H9 (cell line): ENCODE measurements around the gene IGF1. TPM values are rescaled to one million over a fixed set of nuclear protein-coding genes. Genes with fewer than 3 reads are reported as not detected.

Experiments
- DNase-seq: peaks from one replicate; pipeline ENCODE4 v3.0.0-alpha.2; 2017
- H2AFZ ChIP-seq: one replicate; pipeline ENCODE4 v1.6.1; 2013; ENCODE audit warnings: mild to moderate bottlenecking, low read length, control low read depth, moderate library complexity
- H2AK5ac ChIP-seq: 2 replicates; pipeline ENCODE4 v1.6.1; 2013; ENCODE audit warnings: low read length, control low read depth, mixed read lengths; ENCODE audit not compliant: insufficient read length
- H2BK120ac ChIP-seq: one replicate; pipeline ENCODE4 v1.6.1; 2013; ENCODE audit warnings: low read depth, mild to moderate bottlenecking, low read length, control low read depth, inconsistent platforms; ENCODE audit not compliant: poor library complexity, severe bottlenecking
- H2BK12ac ChIP-seq: 2 replicates; pipeline ENCODE4 v1.6.1; 2013; ENCODE audit warnings: low read length, control low read depth, mixed read lengths, low read depth; ENCODE audit not compliant: insufficient read length
- H2BK15ac ChIP-seq: 2 replicates; pipeline ENCODE4 v1.6.1; 2013; ENCODE audit warnings: low read depth, low read length, control low read depth
- H2BK20ac ChIP-seq: one replicate; pipeline ENCODE4 v1.6.1; 2013; ENCODE audit warnings: low read depth, mild to moderate bottlenecking, low read length, control low read depth, inconsistent platforms; ENCODE audit not compliant: poor library complexity, severe bottlenecking
- H2BK5ac ChIP-seq: 2 replicates; pipeline ENCODE4 v1.6.1; 2013; ENCODE audit warnings: low read length, control low read depth, mixed read lengths; ENCODE audit not compliant: insufficient read length
- H3K14ac ChIP-seq: 2 replicates; pipeline ENCODE4 v1.6.1; 2013; ENCODE audit warnings: low read length, control low read depth; ENCODE audit not compliant: insufficient read depth
- H3K18ac ChIP-seq: 2 replicates; pipeline ENCODE4 v1.6.1; 2013; ENCODE audit warnings: low read depth, mild to moderate bottlenecking, mixed read lengths, low read length, control low read depth; ENCODE audit not compliant: insufficient read length
- H3K23ac ChIP-seq: 2 replicates; pipeline ENCODE4 v1.6.1; 2013; ENCODE audit warnings: low read length, control low read depth, mixed read lengths, low read depth; ENCODE audit not compliant: insufficient read length
- H3K23me2 ChIP-seq: 2 replicates; pipeline ENCODE4 v1.6.1; 2013; ENCODE audit warnings: low read depth, mild to moderate bottlenecking, mixed read lengths, low read length, control low read depth; ENCODE audit not compliant: insufficient read length, poor library complexity, severe bottlenecking
- H3K27ac ChIP-seq: 2 replicates; pipeline ENCODE4 v1.5.1; 2013; ENCODE audit warnings: low read length, control low read depth, mixed read lengths, low read depth; ENCODE audit not compliant: insufficient read length
- H3K27me3 ChIP-seq: 2 replicates; pipeline ENCODE4 v1.6.1; 2013; ENCODE audit warnings: low read length, control low read depth, inconsistent platforms; ENCODE audit not compliant: insufficient read depth
- H3K4ac ChIP-seq: 2 replicates; pipeline ENCODE4 v1.6.1; 2013; ENCODE audit warnings: low read depth, mild to moderate bottlenecking, control low read depth, inconsistent platforms, low read length, moderate library complexity
- H3K4me1 ChIP-seq: 2 replicates; pipeline ENCODE4 v1.6.1; 2013; ENCODE audit warnings: low read length, control low read depth, inconsistent platforms; ENCODE audit not compliant: insufficient read depth
- H3K4me2 ChIP-seq: 2 replicates; pipeline ENCODE4 v1.6.1; 2013; ENCODE audit warnings: low read length, control low read depth, mixed read lengths; ENCODE audit not compliant: insufficient read length, insufficient read depth
- H3K56ac ChIP-seq: 2 replicates; pipeline ENCODE4 v1.6.1; 2013; ENCODE audit warnings: low read depth, mild to moderate bottlenecking, mixed read lengths, low read length, control low read depth; ENCODE audit not compliant: insufficient read length
- H3K79me1 ChIP-seq: 2 replicates; pipeline ENCODE4 v1.6.1; 2013; ENCODE audit warnings: low read depth, mild to moderate bottlenecking, moderate library complexity, low read length, control low read depth, inconsistent platforms; ENCODE audit not compliant: insufficient read depth, poor library complexity, severe bottlenecking
- H3K79me2 ChIP-seq: 2 replicates; pipeline ENCODE4 v1.6.1; 2013; ENCODE audit warnings: low read length, control low read depth, inconsistent platforms; ENCODE audit not compliant: insufficient read depth
- H3K9ac ChIP-seq: 2 replicates; pipeline ENCODE4 v1.6.1; 2013; ENCODE audit warnings: low read length, control low read depth, mixed read lengths; ENCODE audit not compliant: insufficient read length; ENCODE audit errors: extremely low read depth
- H3K9me3 ChIP-seq: one replicate; pipeline ENCODE4 v1.6.1; 2013; ENCODE audit warnings: low read depth, low read length, inconsistent platforms; ENCODE audit not compliant: control insufficient read depth
- H3T11ph ChIP-seq: one replicate; pipeline ENCODE4 v1.6.1; 2013; ENCODE audit warnings: mild to moderate bottlenecking, low read length, control low read depth, inconsistent platforms
- H4K20me1 ChIP-seq: one replicate; pipeline ENCODE4 v1.6.1; 2013; ENCODE audit not compliant: control insufficient read depth, insufficient read length, insufficient read depth
- H4K5ac ChIP-seq: 2 replicates; pipeline ENCODE4 v1.6.1; 2013; ENCODE audit warnings: low read depth, mild to moderate bottlenecking, mixed read lengths, low read length, control low read depth; ENCODE audit not compliant: insufficient read length
- H4K8ac ChIP-seq: replicated peaks from 2 replicates; pipeline ENCODE4 v1.6.1; 2013; ENCODE audit warnings: low read length, control low read depth, mixed read lengths, low read depth; ENCODE audit not compliant: insufficient read length
- H4K91ac ChIP-seq: 2 replicates; pipeline ENCODE4 v1.6.1; 2013; ENCODE audit warnings: low read depth, mild to moderate bottlenecking, moderate library complexity, mixed read lengths, low read length, control low read depth; ENCODE audit not compliant: insufficient read length
- H3K27ac Mint-ChIP-seq, 3 experiments: 2 replicates in 2 of 3; 3 replicates in 1 of 3; pipeline ENCODE4 v1.8.0; 2020 to 2021; ENCODE audit warnings: mixed read lengths in 3 of 3, mild to moderate bottlenecking in 1 of 3, moderate library complexity in 1 of 3
- H3K27me3 Mint-ChIP-seq: 2 replicates; pipeline ENCODE4 v1.8.0; 2021; ENCODE audit warnings: low read depth, mild to moderate bottlenecking, moderate library complexity, mixed read lengths
- H3K36me3 Mint-ChIP-seq, 3 experiments: 2 replicates in 2 of 3; 3 replicates in 1 of 3; pipeline ENCODE4 v1.8.0; 2020 to 2021; ENCODE audit warnings: low read depth in 3 of 3, mixed read lengths in 3 of 3; ENCODE audit not compliant: insufficient read depth in 1 of 3
- H3K4me1 Mint-ChIP-seq, 2 experiments: 2 replicates each; pipeline ENCODE4 v1.8.0; 2020; ENCODE audit warnings: mixed read lengths in 2 of 2
- H3K4me3 Mint-ChIP-seq, 2 experiments: 2 replicates in 1 of 2; 3 replicates in 1 of 2; pipeline ENCODE4 v1.8.0; 2020 to 2021; ENCODE audit warnings: mild to moderate bottlenecking in 2 of 2, mixed read lengths in 2 of 2, moderate library complexity in 1 of 2
- H3K9me3 Mint-ChIP-seq, 2 experiments: 2 replicates in 1 of 2; 3 replicates in 1 of 2; pipeline ENCODE4 v1.8.0; 2020; ENCODE audit warnings: mild to moderate bottlenecking in 2 of 2, mixed read lengths in 2 of 2, moderate library complexity in 1 of 2
- WGBS: extraction: QIAGEN DNeasy Blood & Tissue Kit; methylation state at CpG from one replicate; pipeline ENCODE4 v1.1.7; 2013; ENCODE audit warnings: missing lambda C conversion rate, low lambda C conversion rate, mixed read lengths; ENCODE audit not compliant: insufficient read length; ENCODE audit errors: extremely low coverage; 5-methylcytosine and 5-hydroxymethylcytosine counted together
- total RNA-seq: library from RNA; stranded (reverse); gene quantifications from 2 replicates; pipeline ENCODE4 v1.2.1, GENCODE V29; 2021
- TF ChIP-seq, protein P1 (sequence below): fragments of 200-600 bp; sonication (generic); conservative IDR thresholded peaks from 3 replicates; pipeline ENCODE4 v1.8.0; 2021; ENCODE audit warnings: antibody characterized with exemption, mild to moderate bottlenecking

IGF1 gene
- total RNA-seq, 1 experiment from 2014 or later: not detected

DNA sequence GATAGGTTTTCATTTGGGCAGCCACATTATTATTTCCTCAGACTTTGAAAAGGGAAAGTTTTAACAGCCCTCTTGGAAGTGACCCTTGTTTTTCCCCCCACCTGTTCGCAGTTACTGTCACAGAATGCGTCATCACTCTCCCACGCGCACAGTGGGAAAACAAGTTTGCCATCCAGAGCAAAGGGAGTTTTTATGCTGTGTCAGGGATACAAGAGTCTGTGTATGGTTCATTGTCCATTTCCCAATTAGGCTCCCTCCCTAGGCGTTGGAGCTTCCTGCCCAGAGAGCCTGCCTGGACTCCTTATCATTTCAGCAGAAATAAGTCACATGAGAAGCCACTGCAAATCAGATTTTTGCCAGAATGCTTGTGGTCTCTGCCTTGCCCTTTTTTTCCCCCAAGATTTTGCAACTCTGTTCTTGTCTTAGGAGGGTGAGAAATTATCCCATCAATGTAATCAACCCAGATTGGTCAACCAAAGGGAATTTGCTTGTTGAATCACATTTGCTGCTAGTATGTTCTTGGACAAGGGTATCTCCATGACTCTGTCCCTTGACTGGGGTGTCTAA, 104.1 kb downstream of the IGF1 start:
- Histone ChIP-seq H2BK5ac (no peak overlapping the region), H3K4ac (no peak overlapping the region), H3K14ac (no peak overlapping the region), H2BK15ac (no peak overlapping the region), H3K4me2 (no peak overlapping the region), H3K4me1 (no peaks in the 10 kb centered on the region), H2BK120ac (no peak overlapping the region), H3K27ac (no peak overlapping the region), H3K9me3 (no peaks in the 10 kb centered on the region), H2AK5ac (no peak overlapping the region), H4K20me1 (no peaks in the 10 kb centered on the region), H3T11ph (no peak overlapping the region), H2AFZ (no peak overlapping the region), H3K9ac (no peak overlapping the region), H4K8ac (no peak overlapping the region), H3K18ac (no peak overlapping the region), H3K79me1 (no peaks in the 10 kb centered on the region), H3K56ac (no peak overlapping the region), H3K79me2 (no peaks in the 10 kb centered on the region), H4K91ac (no peak overlapping the region), H3K27me3 (no peaks in the 10 kb centered on the region), H4K5ac (no peak overlapping the region), H2BK12ac (no peak overlapping the region), H3K23ac (no peak overlapping the region), H3K23me2 (no peaks in the 10 kb centered on the region), H2BK20ac (no peak overlapping the region)
- Mint-ChIP-seq H3K27ac (no peak overlapping the region), H3K4me1 (no peaks in the 10 kb centered on the region), H3K9me3 (peaks cover 3% of the 10 kb centered on the region in 2 experiments; a peak in 2 of 5 replicates), H3K4me3 (no peak overlapping the region), H3K27me3 (no peaks in the 10 kb centered on the region), H3K36me3 (no peaks in the 10 kb centered on the region)
- TF ChIP-seq, protein P1, sequence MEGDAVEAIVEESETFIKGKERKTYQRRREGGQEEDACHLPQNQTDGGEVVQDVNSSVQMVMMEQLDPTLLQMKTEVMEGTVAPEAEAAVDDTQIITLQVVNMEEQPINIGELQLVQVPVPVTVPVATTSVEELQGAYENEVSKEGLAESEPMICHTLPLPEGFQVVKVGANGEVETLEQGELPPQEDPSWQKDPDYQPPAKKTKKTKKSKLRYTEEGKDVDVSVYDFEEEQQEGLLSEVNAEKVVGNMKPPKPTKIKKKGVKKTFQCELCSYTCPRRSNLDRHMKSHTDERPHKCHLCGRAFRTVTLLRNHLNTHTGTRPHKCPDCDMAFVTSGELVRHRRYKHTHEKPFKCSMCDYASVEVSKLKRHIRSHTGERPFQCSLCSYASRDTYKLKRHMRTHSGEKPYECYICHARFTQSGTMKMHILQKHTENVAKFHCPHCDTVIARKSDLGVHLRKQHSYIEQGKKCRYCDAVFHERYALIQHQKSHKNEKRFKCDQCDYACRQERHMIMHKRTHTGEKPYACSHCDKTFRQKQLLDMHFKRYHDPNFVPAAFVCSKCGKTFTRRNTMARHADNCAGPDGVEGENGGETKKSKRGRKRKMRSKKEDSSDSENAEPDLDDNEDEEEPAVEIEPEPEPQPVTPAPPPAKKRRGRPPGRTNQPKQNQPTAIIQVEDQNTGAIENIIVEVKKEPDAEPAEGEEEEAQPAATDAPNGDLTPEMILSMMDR: no peak
- no CpG with 5 or more reads among the region's 5 CpGs for WGBS
- no peak for DNase-seq
